LoVo (cell line): ENCODE measurements around the gene UTP14C.
A peak's percentile ranks its signal among the peaks of the same experiment; 100 is the strongest.
"Not testable (repeated sequence)": the region's sequence is repeated elsewhere in the genome, so short reads cannot be mapped to it uniquely, and the experiment has no call there.

ENCODE experiments used
- DNase-seq: peaks from one replicate; pipeline ENCODE4 v3.0.0-alpha.2; 2016; ENCODE audit warnings: low spot score

UTP14C gene

DNA sequence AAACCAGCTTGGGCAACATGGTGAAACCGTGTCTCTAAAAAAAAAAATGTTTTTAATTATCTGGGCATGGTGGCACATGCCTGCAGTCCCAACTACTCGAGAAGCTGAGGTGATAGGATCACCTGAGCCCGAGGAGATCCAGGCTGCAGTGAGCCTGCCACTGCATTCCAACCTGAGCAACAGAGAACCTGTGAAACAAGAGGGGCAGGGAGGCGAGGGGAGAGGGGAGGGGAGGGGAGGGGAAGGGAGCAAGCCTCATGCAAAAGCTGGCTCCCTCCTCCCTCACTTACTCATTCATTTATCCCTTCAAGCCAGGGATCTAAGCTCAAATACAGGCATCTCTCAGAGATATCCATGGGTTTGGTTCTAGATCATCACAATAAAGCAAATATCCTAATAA is 22.1 kb upstream of the UTP14C start:
- DNase-seq: no peak

DNA sequence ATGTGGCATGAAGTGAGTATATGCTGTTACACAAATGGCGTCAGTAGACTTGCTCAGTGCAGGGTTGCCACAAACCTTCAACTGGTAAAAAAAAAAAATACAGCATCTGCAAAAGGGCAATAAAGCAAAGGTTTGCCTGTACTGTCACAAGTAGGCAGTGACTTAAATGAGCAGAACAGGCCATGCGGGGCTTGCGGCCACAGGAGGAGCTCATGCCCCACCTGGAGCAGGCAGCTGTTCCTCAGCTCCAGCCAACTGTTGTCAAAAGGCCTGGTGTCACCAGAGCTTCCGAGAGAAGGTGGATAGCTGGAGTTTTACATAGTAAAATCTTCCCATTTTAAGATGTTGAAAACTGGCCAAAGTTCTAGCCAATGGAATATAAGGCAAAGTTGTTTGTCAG is 20.9 kb upstream of the UTP14C start:
- no peak for DNase-seq

DNA sequence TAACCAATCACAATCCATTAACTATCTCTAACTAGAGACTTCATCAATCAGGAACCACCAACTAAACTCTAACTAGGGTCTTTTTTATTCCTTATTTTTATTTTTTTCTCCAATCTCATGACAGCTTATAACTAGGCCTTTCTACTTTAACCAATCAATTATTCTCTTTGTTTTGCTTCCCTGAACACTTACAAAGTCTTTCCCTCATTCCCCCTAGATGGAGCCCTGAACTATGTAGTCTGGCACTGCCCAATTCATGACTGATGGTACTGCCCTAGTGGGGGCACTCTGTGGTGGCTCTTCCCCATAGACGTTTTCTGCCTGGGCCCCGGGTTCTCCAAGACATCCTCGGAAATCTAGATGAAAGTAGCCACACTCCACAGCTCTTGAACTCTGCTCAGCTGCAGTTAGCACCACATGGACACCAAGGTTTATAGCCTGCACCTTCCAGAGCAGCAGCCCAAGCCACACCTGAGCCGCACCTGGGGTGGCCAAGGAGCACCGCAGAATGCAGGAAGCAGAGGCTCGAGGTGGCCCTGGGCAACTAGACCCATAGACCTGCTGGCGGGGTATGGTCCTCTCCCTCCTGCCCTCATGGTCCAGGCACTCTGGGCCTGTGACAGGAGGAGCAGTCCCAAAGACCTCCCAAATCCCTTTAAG is 19.9 kb upstream of the UTP14C start:
- DNase-seq: no peak

DNA sequence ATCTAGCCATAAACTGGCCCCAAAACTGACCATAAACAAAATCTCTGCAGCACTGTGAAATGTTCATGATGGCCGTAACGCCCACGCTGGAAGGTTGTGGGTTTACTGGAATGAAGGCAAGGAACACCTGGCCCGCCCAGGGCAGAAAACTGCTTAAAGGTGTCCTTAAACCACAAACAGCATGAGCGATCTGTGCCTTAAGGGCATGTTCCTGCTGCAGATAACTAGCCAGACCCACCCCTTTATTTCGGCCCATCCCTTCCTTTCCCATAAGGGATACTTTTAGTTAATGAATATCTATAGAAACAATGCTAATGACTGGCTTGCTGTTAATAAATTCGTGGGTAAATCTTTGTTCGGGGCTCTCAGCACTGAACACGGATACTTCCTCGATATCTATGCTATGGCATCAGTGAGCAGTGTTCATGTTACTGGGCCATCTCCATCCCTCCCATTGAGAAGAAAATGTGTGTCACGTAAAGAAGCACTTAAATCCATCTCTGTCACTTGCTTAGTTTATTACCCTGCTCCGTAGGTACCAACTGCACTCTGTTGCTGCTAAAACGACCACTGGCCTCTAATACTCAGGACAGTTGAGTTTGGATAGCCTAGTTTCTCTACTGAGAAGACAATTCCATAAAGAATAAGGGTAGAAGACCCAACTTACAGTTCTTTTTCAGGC is 18.5 kb upstream of the UTP14C start:
- DNase-seq: no peak

DNA sequence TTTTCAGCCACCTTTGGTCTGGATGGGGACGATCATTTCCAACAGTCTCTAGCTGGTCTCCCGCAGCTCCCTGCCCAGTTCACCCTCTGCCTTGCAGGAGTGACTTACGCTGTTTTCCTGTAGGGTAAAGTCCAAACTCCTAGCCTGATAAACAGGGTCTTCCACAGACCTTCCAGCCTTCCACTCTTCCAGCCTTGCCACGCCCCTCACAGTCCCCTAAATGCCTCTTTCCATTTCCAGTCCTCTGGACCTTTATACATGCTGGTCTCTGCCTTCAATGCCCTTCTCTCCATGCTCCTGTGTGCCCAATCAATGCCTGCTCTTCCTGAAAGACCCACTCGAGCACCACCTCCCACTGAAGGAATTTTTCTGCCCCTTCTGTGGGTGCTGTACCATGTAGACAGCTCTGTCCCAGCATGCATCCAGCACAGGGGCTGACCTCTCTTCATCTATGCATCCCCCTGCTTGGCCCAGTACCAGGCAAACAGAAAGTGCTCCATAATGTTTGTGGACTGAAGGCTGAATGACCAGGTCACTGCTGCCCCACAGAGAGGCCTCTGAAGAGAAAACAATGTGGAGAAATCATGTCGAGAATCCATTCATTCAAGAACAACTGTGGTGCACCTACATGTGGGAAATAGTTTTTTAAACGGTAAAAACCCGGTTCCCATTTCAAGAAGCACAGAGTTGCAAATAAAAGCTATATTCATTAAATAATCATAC is 17.8 kb upstream of the UTP14C start:
- no peak for DNase-seq

DNA sequence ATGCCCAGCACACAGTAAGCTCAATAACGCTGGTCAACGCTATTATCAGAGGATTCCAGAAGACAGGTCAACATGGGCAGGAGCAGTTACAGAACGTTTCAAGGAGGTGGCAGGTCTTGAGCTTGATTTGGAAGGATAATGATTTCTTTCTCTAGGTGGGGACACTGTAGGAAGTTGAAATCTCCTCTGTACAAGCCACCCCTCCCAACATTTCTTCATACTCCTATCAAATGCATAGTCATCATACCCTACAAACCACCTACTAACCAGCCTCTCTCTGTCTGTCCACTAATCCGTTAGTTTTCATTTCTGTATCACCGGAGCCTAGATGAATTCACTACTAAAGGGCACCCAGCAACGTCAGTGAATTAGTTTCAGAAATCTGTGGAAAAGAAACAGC is 14.5 kb upstream of the UTP14C start:
- no peak for DNase-seq

DNA sequence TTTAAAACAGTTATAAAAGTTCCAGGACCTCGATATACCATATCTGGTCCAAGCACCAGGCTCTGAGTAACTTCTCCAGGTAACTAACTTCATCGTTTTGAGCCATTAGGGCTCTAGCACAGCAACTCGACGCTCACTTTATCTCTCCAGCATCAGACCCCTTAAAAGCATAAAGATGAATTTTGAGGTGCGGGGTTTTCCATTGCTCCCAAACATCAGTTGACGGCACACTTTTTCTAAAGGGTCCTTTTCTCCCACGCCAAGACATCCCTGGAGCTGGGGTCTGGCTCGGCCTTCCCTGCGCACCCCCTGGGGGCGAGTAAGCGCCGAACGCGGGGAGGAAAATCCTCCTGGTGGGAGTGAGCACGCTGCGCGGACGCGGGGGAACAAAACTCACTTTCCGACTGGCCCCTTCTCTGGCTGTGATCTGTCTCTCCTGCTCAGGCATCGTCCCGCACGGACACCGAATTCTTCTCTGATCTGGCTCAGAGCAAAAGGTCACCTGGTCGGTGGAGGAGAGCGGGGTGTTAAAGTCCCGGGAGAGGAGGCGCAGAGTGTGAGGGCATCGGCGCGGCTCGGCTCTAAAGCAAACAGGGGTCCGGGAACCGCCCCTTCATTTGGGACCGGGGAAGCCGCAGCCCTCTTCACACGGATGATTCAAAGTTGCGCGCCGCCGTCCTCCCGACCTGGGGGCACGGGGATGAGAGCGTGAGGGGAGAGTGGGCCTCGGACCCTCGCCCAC is 13.4 kb upstream of the UTP14C start, which contains the start of gene ATP7B:
TSS of gene ATP7B (minus strand) at position 561 of the 742 bp plus-strand sequence. CDS start at position 448, 113 bp downstream.
- DNase-seq: peak; percentile 16

DNA sequence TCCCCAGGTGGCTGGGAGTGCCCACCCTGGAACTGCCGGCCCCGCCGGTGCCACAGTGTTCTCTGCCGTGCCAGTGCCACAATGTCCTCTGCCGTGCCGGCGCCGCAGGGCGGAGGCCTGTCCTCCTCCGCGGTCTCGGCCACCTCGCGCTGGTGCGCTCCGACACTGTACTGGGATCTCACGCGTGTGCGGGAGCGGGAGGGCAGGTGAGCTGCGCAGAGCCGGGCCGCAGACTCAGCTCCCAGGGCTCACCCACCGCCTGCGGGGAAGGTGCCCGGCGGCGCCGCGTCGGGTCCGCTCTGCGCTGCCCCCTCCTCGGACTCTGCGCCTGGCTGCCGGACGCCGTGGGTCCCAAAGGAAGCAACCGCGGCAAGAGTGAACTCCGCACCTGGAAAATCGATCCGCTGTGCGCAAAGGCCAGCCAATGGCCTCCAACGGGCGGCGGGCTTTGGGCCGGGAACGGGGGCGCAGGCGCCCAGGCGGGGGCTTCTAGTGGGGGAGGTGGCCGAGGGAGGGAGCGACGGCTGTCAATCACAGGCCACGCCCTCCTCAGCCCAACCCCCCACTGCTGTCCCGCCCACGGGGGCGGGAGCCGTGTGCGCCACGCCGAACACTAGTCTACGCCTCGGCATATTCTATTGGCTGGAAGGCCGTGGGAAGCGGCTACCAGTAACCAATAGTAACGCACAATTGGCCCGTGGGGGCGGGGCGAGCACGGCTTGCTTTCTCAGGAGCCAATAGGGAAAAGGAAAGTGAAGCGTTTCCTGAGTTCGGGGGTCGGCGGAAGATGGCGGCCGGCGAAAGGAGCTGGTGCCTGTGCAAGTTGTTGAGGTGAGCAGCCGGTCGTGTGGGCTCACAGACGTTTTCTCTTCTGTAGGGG is 12.6 kb upstream of the UTP14C start, which contains the start of gene ALG11:
TSS of gene ALG11 (plus strand) at position 767 of the 880 bp plus-strand sequence. CDS start at position 788, 21 bp downstream.
- DNase-seq: peak; percentile 98

DNA sequence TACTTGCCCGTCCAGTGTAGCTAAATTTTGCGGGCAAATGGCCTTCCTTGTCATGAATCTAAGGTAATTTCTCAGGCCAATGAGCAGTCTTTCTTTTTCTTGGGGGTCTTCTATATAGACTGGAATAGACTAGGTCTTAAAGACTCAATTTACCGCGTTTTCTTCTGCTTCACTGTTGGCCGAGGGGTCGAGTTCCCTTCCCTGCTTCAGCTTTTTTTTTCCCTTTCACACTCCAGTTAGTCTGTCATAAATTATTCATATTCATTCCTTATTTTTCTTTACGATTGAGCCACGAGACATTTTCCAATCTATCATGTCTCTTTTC is 12.0 kb upstream of the UTP14C start:
- no peak for DNase-seq

DNA sequence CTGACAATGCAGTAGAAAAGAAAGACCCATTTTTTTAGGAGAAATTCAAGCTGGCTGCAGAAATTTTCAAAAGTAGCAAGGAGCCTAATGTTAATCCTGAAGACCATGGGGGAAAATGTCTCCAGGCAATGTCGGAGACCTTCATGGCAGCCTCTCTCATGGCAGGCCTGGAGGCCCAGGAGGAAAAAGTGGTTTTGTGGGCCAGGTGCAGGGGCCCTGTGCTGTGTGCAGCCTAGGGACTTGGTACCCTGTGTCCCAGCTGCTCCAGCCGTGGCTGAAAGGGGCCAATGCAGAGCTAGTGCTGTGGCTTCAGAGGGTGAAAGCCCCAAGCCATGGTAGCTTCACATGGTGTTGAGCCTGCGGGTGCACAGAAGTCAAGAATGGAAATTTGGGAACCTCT is 8.2 kb upstream of the UTP14C start:
- DNase-seq: no peak

DNA sequence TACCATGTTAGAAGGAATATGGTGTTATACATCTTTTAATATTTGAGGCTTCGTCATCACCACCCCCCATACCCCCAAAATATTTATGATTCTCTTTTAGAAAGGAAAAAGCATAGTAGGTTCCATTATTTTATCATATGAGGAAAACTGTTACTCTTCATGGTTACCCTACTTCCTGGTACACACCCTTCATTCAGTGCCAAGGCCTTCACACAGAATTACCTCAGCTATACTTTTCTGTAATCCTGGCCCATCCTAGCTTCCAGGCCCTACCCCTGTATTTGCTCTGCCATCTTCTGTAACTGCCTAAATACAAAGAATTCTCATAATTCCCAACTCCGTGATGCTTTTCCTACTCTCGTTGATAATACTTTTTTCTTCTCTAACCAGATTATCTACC is 4.3 kb upstream of the UTP14C start:
- no peak for DNase-seq

DNA sequence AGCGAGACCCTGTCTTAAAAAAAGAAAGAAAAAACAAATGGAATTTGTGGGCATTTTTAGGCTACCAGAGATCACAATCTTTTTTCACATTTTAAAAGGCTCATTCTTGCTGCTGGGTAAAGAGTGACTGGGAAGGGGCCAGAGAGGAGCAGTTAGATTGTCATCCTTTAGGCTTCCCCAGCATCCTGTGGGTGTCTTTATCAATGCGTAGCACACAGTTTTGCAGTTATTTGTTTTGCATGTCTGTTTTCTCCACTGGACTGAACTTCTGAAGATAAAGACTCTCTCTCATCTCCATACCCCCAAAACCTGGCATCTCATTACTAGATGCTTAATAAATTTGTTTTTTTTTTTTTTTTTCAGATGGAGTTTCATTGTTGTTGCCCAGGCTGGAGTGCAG is 2.1 kb upstream of the UTP14C start:
- no peak for DNase-seq

DNA sequence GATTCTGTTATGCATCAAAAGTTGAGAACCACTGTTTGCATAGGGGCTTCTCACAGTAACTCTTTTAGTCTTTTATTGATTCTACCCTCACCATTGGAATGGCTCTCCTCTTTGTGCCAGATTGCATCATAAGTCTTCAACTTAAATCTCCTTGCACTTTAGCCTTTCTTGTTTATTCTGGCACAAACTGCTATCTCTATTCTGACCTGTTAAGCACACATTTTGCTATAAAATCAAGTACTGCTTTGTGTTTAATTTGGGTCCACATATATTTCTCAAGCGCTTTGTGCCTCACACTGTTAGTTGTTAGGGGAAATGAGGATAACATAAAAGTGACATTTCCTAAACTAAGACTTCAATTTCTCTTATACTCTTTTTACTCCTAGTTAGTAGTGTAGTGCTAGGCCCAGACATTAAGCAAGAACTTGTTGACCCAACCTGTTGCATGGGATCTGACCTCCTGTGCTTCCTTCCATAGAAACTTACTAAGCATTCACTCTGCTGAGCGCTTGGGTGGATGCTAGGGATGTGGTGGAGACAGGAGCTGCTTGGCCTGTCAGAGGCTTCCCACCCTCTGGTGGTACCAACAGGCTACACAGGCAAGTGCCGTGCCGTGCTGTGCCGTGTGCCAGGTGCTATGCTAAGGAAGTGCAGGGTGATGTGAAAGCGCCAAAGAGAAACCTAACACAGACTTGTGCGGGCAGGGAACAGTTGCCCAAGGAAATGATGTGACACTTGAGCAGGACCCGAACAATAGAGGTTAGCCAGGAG is 1.2 kb downstream of the UTP14C start:
- no peak for DNase-seq

DNA sequence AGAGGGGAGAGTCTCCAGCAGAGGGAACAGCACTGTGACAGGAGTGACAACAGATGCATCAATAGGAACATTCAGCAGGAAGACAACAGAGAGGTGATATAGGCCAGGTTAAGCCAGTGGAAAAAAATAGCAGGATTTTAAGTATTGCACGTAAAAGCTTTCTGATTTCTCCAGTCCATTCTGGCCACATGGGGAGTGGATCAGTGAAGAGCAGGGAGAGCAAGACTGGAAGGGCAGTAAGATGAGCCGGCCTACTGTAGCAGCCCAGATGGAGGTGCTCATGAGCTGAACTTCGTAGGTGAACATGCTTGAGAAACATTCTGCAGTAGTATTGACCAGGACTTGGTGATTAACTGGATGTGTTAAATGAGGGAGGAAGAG is 1.7 kb downstream of the UTP14C start:
- no peak for DNase-seq

DNA sequence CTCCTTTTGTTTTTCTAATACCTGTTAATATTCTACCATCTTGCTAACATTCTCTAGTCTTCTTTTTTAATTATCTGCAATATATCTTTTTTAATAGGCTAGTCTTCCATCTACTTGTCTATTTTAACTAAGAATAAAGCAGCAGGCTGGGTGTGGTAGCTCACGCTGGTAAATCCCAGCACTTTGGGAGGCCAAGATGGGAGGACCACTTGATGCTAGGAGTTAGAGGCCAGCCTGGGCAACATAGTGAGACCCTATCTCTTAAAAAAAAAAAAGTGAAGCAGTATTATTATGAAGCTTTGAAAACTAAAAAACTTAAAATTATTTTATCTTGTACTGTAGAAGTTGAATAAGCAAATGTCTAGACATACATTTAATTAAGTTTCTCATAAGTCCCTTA is 3.3 kb downstream of the UTP14C start:
- DNase-seq: no peak

DNA sequence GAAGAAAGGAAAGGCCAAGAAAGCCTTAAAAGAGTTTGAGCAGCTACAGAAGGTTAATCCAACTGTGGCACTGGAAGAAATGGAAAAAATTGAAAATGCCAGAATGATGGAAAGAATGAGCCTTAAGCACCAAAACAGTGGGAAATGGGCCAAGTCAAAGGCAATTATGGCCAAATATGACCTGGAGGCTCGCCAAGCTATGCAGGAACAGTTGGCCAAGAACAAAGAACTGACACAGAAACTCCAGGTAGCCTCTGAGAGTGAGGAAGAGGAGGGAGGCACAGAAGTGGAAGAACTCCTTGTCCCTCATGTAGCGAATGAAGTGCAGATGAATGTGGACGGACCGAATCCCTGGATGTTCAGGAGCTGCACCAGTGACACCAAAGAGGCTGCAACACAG is 5.1 kb downstream of the UTP14C start:
- no peak for DNase-seq

DNA sequence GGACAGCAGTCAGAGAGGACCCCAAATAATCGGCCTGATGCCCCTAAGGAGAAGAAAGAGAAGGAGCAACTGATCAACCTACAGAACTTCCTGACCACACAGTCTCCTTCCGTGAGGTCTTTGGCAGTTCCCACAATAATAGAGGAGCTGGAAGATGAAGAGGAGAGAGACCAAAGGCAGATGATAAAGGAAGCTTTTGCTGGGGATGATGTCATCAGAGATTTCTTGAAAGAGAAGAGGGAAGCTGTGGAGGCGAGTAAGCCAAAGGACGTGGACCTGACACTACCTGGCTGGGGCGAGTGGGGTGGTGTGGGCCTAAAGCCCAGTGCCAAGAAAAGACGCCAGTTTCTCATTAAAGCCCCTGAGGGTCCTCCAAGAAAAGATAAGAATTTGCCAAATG is 5.9 kb downstream of the UTP14C start:
- not testable (repeated sequence) for DNase-seq

DNA sequence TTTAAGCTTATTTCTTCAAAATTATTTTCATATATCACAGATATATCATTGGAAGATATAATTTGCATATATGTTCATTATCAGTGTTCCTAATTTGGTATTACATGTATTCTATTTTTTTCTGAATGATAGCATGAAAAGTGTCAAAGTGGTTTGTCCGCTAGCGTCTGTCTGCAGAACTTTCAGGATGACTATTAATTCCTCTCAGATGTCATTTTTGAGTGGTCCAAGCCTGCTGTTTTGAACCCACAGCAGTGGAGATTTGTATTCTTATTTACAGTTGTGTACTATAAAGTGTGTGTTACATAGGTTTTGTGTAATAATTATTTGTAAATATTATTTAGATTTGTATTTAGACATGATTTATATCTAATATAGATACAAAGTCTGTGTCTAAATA is 8.5 kb downstream of the UTP14C start:
- no peak for DNase-seq

DNA sequence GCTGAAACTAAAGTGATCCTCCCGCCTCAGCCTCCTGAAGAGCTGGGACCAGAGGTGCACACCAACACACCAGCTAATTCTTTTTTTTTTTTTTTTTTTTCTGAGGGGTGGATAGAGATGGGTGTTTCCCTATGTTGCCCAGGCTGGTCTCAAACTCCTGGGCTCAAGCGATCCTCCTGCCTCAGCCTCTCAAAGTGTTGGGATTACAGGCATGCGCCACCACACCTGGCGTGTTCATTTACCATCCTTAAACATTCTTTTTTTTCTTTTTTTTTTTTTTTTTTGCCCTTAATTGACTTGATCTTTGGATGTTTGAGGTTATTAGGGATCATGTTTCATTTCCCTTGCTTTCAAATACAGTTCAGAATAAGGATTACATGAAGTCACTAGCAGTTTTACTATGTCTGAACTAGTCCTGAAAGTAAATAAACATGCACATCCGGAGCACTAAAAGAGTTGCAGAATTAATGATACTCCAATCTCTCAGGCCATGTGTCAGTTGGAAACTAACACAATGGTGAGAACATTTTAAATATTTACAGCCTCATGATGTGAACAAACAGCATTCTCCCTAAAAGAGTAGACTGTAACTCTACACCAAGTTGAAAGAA is 10.2 kb downstream of the UTP14C start:
- DNase-seq: no peak

DNA sequence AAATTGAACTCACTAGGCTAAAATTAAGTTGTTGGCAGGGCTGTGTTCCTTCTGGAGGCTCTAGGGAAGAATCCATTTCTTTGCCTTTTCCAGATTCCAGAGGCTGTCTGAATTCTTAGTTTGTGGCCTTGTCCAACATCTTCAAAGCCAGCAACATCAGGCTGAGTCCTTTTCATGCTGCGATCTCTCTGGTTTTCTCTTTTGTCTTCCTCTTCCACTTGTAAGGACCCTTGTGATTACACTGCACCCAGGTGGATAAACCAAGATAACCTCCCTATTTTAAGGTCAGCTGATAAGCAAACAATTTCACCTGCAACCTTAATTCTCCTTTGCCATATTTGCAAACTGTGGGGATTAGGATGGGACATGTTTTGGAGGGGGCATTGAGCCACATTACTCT is 11.5 kb downstream of the UTP14C start:
- no peak for DNase-seq
